Frontal cortex (tissue), 4 donors: ENCODE results near the gene PCSK2. TPM values are rescaled to one million over a fixed set of nuclear protein-coding genes. Genes with fewer than 3 reads are reported as not detected.

Experiments used
- DNase-seq, 2 donors: peaks; one replicate each; pipeline ENCODE4 v3.0.0; 2012; ENCODE audit warnings: low spot score in 2 of 2
- FAIRE-seq: peaks from 2 replicates; lab custom pipeline; 2012; peaks lifted over from hg19 to GRCh38; lab: Jason Lieb, UNC
- total RNA-seq: library from RNA; depleted of rRNA; stranded (reverse); fragments of >200 nt; gene quantifications from one replicate; pipeline ENCODE4 v1.2.3, GENCODE V29; 2014
- donor health status: control.
- donor health status: control.
- donor health status: control.

The PCSK2 gene
- total RNA-seq, 1 donor from 2014 or later, result 15.9 TPM

DNA sequence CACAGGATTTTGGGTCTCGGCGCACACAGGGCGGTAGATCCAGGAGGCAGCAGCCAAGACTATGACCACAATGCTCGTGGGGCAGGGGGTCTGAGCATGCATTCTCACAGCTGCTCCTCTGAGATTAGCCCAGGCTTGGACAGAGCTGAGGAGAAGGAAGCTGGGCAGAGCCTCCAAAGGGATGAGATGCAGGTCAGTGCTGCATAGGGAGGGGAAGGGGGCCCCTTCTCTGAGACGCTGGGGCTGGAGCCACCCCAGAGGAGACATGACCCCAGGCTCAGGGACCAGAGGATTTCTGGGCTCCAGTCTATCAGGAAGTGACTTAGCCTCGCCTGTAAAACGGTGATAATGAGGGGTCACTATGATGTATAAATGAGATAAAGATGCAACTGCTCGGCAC is 210.4 kb downstream of the PCSK2 start:
- DNase-seq (no peak), FAIRE-seq (no peak)

DNA sequence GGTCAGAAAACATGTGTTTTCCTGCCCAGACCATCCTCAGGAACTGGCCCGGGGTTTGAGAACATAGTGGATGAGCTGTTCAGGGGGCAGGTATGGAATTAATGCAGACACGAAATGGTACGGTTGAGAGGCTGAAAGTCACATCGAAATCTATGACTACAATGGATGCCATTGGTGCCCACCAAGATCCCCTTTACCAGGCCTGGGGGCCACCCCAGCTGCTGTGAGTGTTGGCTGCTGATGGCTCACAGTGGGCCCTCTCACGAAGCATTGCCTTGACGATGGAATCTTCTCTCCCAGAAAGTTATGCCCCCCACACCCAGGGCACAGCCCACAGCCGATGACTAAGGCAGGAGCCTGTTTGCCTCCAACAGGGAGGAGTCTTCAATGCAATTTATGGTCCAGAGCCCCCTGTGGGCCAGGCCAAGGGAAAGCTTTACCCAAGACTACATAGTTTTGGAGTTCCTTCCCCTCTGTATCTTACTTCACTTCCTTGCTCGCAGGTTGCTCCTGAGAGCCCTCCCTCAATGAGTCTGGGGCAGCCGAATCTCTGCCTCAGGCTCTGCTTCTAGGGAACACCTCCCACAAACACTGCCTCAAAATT is 211.7 kb downstream of the PCSK2 start:
- no peak for DNase-seq
- no peak for FAIRE-seq

DNA sequence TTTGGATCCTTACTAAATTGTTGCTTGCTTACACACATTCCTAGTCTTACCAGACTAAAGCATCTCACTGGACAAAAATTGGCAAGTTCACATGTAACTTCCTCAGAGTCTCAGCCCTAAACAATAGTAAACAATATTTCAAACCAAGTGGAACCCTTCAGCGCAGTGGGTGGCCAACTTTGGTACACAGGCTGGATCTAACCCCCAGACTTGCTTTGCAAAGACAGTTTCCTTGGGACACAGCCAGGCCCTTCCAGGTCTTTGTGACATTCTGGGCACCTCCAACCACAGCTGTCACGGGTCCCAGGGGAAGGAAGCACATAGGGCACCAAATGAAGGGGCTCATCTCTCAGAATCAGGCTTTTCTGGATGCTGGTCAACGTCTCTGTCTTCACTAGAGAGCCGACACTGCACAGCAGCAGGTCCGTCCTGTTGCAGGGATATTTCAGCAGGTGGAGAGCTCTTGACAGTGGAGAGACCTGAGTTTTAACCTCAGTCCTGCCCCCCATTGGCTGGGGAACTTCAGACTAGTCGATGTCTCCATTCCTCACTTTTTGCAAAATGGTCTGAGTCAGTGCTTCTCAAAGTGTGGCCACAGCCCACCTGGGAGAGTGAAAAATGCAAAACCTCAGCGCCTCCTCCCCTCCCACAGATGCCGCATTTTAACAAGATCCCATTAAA is 212.9 kb downstream of the PCSK2 start:
- no peak for DNase-seq

DNA sequence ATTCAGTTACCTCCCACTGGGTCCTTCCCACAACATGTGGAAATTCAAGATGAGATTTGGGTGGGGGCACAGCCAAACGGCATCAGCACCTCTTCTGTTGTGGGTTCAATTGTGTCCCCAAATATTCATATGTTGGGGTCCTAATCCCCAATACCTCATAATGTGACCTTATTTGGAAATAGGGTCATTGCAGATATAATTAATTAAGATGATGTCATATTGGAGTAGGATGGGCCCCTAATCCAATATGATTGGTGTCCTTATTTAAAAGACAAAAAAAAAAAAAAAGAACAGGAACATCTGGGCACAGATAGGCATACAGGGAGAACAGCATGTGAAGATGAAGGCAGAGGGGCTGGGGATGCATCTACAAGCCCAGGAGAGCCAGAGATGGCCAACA is 214.9 kb downstream of the PCSK2 start:
- FAIRE-seq, result no peak
- no peak for DNase-seq

More for the DNA sequence above, 212.9 kb downstream of the PCSK2 start:
- FAIRE-seq, result no peak

DNA sequence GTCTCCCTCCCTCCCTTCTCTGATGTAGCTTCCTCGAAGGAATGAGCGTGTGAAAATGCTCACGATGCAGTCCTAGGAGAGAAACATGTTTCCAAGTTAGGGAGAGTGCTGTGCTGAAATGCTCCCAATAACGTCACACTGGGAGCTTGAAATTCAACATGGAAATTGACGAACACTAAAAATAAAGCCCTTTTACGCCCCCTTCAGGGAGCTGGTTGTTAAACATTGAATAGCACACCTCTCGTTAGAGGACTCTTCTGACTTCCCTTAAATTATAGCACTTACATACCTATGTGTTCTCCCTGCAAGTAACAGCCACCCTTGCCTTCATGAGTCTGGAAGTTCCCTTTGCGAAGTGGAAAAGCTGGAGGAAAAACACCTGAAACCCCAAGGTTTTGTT is 215.7 kb downstream of the PCSK2 start:
- FAIRE-seq (no peak), DNase-seq (no peak)

DNA sequence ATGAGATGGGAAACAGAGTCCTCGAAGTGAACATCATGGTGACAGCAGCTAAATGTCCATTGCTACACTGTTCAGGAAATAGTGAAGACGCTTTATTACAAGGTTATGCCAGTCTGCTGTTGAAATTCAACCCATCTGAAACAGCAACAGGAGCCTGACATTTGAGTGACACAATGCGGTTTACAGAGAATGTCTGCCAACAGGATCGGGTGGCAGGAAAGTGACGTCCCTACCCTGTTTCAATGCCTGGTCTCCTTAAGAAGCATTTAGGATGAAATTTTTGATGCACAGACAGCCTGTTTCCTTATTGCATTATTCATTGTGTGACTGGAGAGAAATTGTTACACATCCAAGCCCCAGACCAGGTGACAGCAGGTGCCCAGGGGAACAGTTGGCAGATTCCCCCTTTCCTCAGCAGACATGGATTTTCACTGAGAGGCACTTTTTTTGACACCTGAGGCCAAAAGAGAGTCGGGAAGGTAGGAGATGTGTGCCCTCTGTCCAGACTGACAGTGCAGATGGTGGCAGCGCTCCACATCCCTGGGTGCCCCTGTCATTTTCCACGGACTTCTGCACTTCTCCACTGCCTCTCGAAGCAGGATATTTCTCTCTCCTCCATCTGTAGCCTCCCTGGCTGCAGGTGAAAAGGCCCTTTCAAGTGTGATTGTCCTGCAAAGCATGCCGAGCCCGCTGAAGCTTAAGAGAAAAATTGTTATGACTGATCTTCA is 216.5 kb downstream of the PCSK2 start:
- FAIRE-seq (no peak), DNase-seq (no peak)

DNA sequence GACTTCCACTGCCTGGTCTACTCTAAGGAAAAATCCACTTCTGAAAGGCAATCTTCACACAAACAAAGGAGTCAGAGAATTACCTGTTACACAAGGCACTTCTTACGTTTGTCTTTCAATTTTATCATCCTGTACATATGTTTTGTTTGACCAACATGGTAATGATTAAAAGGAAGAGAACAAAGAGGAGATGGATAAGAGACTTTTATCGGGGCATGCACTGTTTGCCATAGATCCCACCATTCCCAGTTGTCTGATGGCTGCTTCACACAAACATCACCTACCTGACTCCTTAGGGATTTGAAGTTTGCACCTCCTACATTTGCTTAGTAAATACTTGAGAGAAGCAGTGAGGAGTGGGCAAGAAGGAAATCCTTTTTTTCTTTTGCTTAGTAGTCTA is 217.3 kb downstream of the PCSK2 start:
- DNase-seq (no peak), FAIRE-seq (no peak)

DNA sequence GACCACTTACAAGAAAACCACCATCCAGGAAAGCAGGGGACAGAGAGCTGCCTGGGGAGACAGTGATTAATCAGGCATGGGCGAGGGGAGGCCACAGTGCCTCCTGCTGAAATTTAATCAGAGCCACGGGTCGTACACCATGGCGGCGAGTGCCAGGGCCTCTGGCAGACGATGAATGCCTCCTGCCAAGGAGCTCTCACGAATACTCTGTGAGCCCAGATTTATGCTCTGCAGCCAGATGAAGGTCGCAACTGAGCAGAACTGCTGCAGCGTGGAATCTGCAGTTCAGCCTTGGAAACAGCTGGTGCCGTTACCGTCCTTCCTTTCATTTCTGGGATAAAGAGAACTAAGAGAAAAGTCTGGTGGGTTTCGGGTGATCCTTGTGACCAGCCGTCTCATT is 218.7 kb downstream of the PCSK2 start:
- DNase-seq, result no peak
- no peak for FAIRE-seq

DNA sequence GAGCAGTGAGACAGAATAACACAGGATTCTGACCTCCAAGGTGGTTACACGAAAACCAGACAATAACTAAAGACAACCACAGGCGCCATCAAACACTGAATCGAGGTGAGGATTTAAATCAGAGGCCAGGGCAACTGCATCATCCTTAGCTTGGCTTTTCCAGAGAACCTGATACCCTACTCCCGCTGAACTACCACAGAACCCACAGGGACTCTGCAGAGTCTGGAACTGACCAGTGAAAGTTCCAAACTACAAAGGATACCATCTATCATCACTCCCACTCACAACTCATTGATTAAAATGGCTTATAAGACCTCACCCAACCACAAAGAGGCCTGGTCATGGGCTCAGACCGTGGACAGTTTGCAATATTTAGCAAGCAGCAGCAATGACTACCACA is 219.3 kb downstream of the PCSK2 start:
- no peak for DNase-seq
- no peak for FAIRE-seq

DNA sequence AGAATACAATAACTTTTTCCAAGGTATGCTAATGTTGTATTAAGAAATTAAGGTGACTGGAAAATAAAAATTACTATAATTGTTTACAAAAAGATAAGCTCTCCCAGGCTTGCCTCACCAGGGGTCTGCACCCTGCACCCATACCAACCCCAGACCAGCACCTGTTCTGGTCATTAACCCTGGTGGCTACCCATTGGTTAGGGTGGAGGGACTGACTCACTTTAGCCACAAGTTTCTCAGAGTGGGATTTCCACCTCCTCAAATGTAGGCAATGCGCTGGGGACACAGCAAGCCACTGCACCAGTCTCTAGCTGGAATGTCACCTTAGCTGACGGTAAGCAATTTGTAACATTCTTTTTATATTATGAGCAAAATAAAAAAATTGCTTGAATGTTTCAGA is 221.2 kb downstream of the PCSK2 start:
- FAIRE-seq (no peak), DNase-seq (no peak)

DNA sequence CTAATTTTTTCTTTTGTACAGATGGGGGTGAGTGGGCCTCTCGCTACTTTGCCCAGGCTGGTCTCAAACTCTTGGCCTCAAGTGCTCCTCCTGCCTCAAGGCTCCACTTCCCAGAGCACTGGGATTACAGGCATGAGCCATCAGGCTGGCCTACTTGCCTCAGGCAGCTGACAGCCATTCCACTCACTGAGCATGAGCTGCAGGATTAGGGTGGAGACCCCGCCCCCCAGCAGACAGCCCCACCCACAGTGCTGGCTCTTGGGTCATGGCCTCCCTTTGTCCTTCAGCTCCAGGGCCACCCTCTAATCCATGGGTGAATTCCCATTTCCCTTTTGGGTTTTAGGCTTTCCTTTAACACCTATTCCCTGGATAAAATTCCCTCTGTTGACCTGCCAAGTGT is 222.2 kb downstream of the PCSK2 start:
- no peak for FAIRE-seq
- DNase-seq, result no peak

DNA sequence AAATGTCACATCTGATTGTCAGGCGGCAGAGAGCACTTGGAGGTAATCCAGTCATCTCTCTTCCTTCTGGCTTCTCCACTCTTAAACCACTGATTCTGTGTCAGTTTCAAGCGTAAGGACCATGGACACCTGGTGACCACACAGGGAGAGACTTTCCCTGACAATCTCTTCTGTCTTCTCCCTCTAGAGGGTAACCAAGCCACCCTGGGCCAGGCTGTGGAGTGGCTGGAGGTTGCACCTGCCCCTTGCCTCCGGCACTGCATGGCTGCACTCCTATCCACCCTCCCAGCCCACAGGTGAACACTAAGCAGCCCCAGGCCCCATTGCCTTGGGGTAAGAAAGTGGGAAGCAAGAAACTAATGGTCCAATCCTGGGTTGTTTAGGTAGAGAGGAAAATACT is 225.6 kb downstream of the PCSK2 start:
- DNase-seq, result no peak
- FAIRE-seq, result no peak

DNA sequence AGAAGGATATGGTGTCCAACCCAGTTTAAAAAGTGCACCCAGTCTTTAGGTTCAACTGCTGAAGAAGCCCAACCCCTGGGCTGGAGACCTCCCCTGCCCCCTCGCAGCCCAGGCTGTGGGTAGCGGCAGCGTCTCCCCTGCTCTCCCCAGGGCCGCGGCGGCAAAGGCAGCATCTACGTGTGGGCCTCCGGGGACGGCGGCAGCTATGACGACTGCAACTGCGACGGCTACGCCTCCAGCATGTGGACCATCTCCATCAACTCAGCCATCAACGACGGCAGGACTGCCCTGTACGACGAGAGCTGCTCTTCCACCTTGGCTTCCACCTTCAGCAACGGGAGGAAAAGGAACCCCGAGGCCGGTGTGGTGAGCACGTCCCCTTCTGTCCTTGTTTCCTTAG is 226.8 kb downstream of the PCSK2 start:
- DNase-seq (no peak), FAIRE-seq (no peak)

DNA sequence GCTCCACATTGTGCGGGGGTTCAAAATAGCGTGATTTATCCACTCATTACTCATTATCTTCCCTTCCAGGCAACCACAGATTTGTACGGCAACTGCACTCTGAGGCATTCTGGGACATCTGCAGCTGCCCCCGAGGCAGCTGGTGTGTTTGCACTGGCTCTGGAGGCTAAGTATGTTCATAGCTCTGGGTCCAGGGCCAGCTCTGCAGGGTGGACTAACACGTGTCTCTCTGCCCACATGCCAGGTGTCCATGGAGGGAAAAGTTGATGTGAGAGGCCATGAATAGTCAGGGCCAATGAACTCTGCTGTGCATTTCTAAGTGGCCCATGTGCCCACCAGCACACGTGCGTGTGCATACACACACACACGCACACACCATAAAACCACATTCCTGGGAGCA is 229.4 kb downstream of the PCSK2 start:
- no peak for DNase-seq
- no peak for FAIRE-seq

DNA sequence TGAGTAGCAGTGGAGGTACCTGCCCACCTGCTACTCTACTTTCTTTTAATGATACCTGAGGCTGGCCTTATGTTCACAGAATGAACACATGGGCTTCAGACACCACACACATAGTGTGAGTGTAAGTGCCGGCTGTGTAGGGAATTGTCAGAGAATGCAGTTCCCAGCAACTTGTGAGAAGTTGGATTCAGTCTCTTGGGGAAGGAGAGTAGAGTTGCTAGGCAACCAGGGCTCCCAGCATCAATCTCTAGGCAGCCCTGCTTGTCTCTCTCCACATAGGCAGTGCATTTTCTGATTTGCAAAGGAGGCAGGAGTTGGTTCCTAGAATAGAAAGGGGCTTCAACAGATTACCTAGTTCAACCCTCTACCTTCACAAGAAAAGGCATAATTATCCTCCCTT is 230.2 kb downstream of the PCSK2 start:
- DNase-seq (no peak), FAIRE-seq (no peak)

DNA sequence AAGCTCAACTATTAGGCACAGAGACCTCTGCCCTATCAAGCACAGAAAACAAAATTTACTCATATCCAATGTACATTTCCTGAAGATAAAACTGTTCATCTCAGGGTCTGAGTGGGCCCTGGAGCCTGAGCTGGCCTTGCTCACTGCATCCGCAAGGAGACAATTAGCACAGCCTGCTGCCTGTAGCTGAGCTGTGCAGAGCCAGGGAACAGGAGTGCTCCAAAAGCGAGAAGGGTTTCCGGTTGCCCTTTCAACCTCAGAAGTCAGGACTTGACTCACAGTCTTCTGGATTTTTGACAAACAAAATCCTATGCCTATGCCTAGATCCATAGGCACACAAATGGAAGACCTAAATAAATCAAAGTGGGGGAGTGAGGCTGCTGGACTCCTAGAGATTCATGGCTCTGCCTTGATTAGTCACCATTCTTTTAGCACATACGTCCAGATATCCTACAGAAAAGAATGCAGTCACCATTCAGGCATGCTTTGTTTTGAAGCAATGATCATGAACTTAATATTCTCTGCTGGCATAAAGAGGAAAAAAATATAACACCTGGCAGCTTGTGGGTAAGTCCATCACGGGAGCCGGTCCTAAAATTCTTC is 230.8 kb downstream of the PCSK2 start:
- DNase-seq (no peak), FAIRE-seq (no peak)

DNA sequence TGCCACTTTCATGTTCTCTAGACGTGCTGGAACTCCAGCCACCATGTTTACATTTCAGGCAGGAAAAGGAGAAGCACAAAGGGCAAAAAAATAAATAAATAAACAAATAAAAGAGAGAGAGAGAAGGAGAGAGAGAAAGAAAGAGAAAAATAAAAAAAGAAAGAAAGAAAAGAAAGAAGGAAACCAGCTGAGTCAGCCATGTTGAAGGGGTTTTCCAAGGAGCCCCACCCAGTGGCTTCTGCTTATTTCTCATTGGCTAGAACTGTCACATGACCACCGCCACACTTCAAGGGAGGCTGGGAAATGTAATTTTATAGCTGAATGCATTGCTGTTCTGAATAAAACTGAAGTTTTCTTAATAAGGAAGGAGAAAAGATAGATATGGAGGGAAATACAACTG is 233.3 kb downstream of the PCSK2 start:
- FAIRE-seq, result no peak
- no peak for DNase-seq

DNA sequence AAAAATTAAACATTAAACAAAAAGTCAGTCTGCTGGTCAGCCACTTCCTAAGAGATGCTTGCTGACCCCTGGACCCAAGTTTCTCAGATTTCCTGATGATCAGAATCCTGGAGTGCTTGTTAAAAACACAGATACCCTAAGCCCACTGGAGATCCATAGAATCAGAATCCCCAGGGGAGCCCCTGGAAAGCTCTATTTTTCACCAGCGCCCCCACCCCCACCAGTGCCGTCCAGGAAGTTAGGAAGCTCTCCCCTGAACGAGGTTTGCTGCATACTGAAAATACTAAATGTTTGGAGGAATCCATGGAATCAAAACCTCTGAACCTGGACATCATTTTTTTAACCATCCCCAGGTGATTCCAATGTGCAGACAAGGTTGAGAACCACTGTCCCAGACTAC is 235.1 kb downstream of the PCSK2 start:
- DNase-seq (no peak), FAIRE-seq (no peak)

DNA sequence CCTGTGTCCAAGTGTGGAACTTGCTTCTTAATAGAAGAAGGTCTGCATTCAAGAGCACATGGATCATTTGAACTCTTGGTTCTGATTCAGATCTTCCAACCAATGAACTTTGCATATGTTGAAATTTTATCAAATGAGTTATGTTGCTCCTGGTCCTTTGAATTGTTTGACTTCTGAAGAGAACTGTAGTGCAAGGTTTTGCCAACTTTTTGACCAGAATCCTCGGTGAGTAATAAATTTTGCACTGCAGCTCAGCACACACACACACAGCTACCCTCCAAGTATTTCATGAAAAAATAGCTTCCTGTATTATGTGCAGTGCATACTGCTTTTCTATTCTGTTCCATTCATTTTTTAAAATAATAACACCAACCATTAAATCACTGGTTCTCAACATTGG is 236.9 kb downstream of the PCSK2 start:
- FAIRE-seq (no peak), DNase-seq (no peak)

DNA sequence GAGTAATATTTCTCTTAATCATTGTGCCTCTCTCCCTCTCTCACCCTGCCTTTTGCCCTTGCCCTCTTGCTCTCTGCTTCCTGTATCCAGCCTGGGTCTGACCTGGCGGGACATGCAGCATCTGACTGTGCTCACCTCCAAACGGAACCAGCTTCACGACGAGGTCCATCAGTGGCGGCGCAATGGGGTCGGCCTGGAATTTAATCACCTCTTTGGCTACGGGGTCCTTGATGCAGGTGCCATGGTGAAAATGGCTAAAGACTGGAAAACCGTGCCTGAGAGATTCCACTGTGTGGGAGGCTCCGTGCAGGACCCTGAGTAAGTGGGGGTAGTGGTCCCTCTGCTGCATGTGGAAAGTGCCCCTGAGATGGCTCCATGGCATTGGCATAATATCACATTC is 238.4 kb downstream of the PCSK2 start:
- FAIRE-seq, result no peak
- no peak for DNase-seq

DNA sequence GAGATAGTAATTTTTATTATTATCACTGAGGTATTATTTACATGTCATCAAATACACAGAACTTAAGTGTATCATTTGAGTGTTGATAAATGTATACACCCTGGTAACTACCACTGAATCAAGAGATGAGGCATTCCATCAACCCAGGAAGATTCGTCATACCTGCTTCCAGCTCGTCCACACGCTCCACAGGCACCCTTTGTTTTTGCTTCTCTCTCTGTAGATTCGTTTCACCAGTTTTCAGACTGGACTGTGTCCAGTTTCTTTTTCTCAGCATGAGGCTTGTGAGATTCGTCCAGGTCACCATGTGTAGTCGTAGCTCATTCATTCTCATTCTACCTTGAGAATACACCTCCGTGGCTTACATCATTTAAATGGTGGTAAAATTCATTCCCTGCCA is 239.8 kb downstream of the PCSK2 start:
- FAIRE-seq (no peak), DNase-seq (no peak)
